HepG2 (cell line): ENCODE data around the gene GPR55. TPM values are rescaled to one million over a fixed set of nuclear protein-coding genes. Genes with fewer than 3 reads are reported as not detected.
A peak's percentile ranks its signal among the peaks of the same experiment; 100 is the strongest.

Experiments
- EP300 ChIP-seq, 3 experiments: sonication (generic) in 1 of 3; formaldehyde crosslinking in 1 of 3; IDR thresholded peaks; 2 replicates each; pipeline versions ENCODE4 v1.5.1 to v1.6.1; 2011 to 2020; ENCODE audit warnings: low read depth in 2 of 3, low read length in 2 of 3, borderline replicate concordance in 1 of 3, improper control_type of control experiment in 1 of 3, mild to moderate bottlenecking in 1 of 3, missing genetic modification reagents in 1 of 3, moderate library complexity in 1 of 3
- ERF ChIP-seq: IDR thresholded peaks from 2 replicates; pipeline ENCODE4 v1.6.1; 2018; ENCODE audit warnings: missing biosample characterization, missing genetic modification reagents
- HBP1 ChIP-seq: IDR thresholded peaks from 2 replicates; pipeline ENCODE4 v1.6.1; 2016; ENCODE audit warnings: low read depth, control low read depth
- HOXA5 ChIP-seq: sonication (generic); formaldehyde crosslinking; IDR thresholded peaks from 2 replicates; pipeline ENCODE4 v1.4.0; 2020; ENCODE audit warnings: missing genetic modification reagents
- MIER3 ChIP-seq: IDR thresholded peaks from 2 replicates; pipeline ENCODE4 v1.6.1; 2016; ENCODE audit warnings: missing compliant biosample characterization, borderline replicate concordance
- NFAT5 ChIP-seq: sonication (generic); formaldehyde crosslinking; IDR thresholded peaks from 2 replicates; pipeline ENCODE4 v1.4.0; 2020; ENCODE audit warnings: missing genetic modification reagents
- SMAD3 ChIP-seq: sonication (generic); formaldehyde crosslinking; IDR thresholded peaks from 2 replicates; pipeline ENCODE4 v1.4.0; 2020; ENCODE audit warnings: missing genetic modification reagents
- ZC3H13 ChIP-seq: sonication (generic); formaldehyde crosslinking; IDR thresholded peaks from 2 replicates; pipeline ENCODE4 v1.8.1; 2023; ENCODE audit warnings: mild to moderate bottlenecking, missing genetic modification reagents, moderate library complexity
- ZNF501 ChIP-seq: sonication (generic); formaldehyde crosslinking; IDR thresholded peaks from 2 replicates; pipeline ENCODE4 v1.5.1; 2020; ENCODE audit warnings: mild to moderate bottlenecking, moderate library complexity, missing genetic modification reagents
- polyA plus RNA-seq, 8 experiments: library from polyadenylated mRNA; depleted of rRNA in 3 of 8; stranded (reverse) in 7 of 8; unstranded in 1 of 8; fragments of >200 nt; fragmentation: Illumina TruSeq in 4 of 8; extraction: Trizol in 4 of 8; gene quantifications; 2 replicates each; pipeline versions ENCODE4 v1.2.1 to v1.2.3, GENCODE V29; 2011 to 2016; ENCODE audit warnings: low read depth in 4 of 8, missing spikeins in 1 of 8, mixed read lengths in 1 of 8; ENCODE audit not compliant: insufficient read depth in 1 of 8
- total RNA-seq, 5 experiments: library from RNA; depleted of rRNA; stranded (reverse); fragments of >200 nt; fragmentation: Illumina TruSeq; extraction: Trizol; gene quantifications; 2 replicates each; pipeline ENCODE4 v1.2.3, GENCODE V29; 2016; ENCODE audit warnings: low read depth in 1 of 5
- TF ChIP-seq, protein P1 (sequence below): sonication (generic); formaldehyde crosslinking; IDR thresholded peaks from 2 replicates; pipeline ENCODE4 v1.4.0; 2020; ENCODE audit warnings: missing genetic modification reagents
- TF ChIP-seq, protein P2 (sequence below): conservative IDR thresholded peaks from 2 replicates; pipeline ENCODE4 v1.6.1; 2018; ENCODE audit warnings: missing genetic modification reagents

The GPR55 gene
- total and polyA plus RNA-seq, 2 of the 13 experiments (the other 11 are each of a cell fraction or from before 2014, with no cell fraction given): not detected

GRCh38 chr2:230864605-230865306 is 60.3 kb downstream of the GPR55 start, which contains the start of gene ITM2C (continued):
- no peak for TF ChIP-seq EP300 (IDR thresholded peaks at IDR 0.05; ENCODE audit: low read depth in 2 of 2, low read length in 2 of 2)
- TF ChIP-seq EP300 (CRISPR knock-in tag; IDR thresholded peaks at IDR 0.05; ENCODE audit: borderline replicate concordance): no peak
- TF ChIP-seq HOXA5 (CRISPR knock-in tag): peak; percentile 37; the same call in 1 of the 2 replicates
- no peak; the same call in 1 of the 2 replicates for TF ChIP-seq ZNF501
- peak; percentile 81 for TF ChIP-seq ERF (CRISPR knock-in tag)
- TF ChIP-seq SMAD3 (CRISPR knock-in tag): 0 out of 2 replicates have a peak, but pooled peaks have one; percentile 41
- TF ChIP-seq HBP1 (CRISPR knock-in tag): 0 out of 2 replicates have a peak, but pooled peaks have one; percentile 26
- no peak for TF ChIP-seq MIER3 (CRISPR knock-in tag)
- no peak for TF ChIP-seq NFAT5 (CRISPR knock-in tag)
- TF ChIP-seq, protein P1, sequence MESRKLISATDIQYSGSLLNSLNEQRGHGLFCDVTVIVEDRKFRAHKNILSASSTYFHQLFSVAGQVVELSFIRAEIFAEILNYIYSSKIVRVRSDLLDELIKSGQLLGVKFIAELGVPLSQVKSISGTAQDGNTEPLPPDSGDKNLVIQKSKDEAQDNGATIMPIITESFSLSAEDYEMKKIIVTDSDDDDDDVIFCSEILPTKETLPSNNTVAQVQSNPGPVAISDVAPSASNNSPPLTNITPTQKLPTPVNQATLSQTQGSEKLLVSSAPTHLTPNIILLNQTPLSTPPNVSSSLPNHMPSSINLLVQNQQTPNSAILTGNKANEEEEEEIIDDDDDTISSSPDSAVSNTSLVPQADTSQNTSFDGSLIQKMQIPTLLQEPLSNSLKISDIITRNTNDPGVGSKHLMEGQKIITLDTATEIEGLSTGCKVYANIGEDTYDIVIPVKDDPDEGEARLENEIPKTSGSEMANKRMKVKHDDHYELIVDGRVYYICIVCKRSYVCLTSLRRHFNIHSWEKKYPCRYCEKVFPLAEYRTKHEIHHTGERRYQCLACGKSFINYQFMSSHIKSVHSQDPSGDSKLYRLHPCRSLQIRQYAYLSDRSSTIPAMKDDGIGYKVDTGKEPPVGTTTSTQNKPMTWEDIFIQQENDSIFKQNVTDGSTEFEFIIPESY: no peak
- TF ChIP-seq, protein P2, sequence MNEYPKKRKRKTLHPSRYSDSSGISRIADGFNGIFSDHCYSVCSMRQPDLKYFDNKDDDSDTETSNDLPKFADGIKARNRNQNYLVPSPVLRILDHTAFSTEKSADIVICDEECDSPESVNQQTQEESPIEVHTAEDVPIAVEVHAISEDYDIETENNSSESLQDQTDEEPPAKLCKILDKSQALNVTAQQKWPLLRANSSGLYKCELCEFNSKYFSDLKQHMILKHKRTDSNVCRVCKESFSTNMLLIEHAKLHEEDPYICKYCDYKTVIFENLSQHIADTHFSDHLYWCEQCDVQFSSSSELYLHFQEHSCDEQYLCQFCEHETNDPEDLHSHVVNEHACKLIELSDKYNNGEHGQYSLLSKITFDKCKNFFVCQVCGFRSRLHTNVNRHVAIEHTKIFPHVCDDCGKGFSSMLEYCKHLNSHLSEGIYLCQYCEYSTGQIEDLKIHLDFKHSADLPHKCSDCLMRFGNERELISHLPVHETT (CRISPR knock-in tag): peak; percentile 64; the same call in 1 of the 2 replicates
- TF ChIP-seq ZC3H13: peak; percentile 65; the same call in 1 of the 2 replicates
